Vein endothelial cell (primary cell): Measurements from ENCODE around the gene PRL. TPM values are rescaled to one million over a fixed set of nuclear protein-coding genes. Genes with fewer than 3 reads are reported as not detected.

Experiments used
- total RNA-seq: library from RNA; depleted of rRNA; stranded (reverse); fragments of >200 nt; gene quantifications from 2 replicates; pipeline ENCODE4 v1.2.3, GENCODE V29; 2012

PRL gene
- total RNA-seq: not detected in 2 replicates

DNA sequence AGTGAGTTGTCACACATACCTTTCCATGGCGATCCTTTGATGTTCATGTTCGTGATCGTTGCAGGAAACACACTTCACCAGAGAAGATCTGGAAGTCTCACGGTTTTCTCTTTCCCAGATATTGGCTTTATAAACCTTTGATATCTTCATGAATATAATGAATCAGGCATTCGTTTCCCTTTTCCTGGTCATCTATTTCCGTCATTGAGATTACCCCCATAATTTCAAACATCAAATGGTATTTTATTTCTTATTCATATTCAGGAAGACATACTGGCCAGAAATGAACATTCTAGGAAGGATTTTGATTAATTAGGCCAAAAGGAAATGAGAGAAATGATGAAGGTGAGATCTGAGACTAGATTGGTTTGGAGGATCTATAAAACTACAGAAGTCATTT, at the start of gene PRL:
Gene PRL (minus strand): TSS at position 101 of the 400 bp plus-strand sequence. CDS start 54 bp downstream, at position 47.

